Osteocyte (in vitro differentiated cells): ENCODE data around the gene NKAIN2. TPM values are rescaled to one million over a fixed set of nuclear protein-coding genes. Genes with fewer than 3 reads are reported as not detected.

Experiments used
- DNase-seq: peaks from one replicate; pipeline ENCODE4 v3.0.0; 2021; ENCODE audit warnings: mixed read lengths; ENCODE audit not compliant: unreplicated experiment; ENCODE audit errors: extremely low spot score
- H3K27ac Mint-ChIP-seq: one replicate; pipeline ENCODE4 v1.8.0; 2021; ENCODE audit warnings: mild to moderate bottlenecking, mixed read lengths; ENCODE audit not compliant: unreplicated experiment
- H3K27me3 Mint-ChIP-seq: one replicate; pipeline ENCODE4 v1.8.0; 2021; ENCODE audit warnings: mixed read lengths; ENCODE audit not compliant: unreplicated experiment
- H3K36me3 Mint-ChIP-seq: one replicate; pipeline ENCODE4 v1.8.0; 2021; ENCODE audit warnings: mixed read lengths; ENCODE audit not compliant: unreplicated experiment
- H3K4me1 Mint-ChIP-seq: one replicate; pipeline ENCODE4 v1.8.0; 2021; ENCODE audit warnings: mixed read lengths; ENCODE audit not compliant: unreplicated experiment
- H3K4me3 Mint-ChIP-seq: one replicate; pipeline ENCODE4 v1.8.0; 2021; ENCODE audit warnings: mild to moderate bottlenecking, moderate library complexity, mixed read lengths; ENCODE audit not compliant: unreplicated experiment
- H3K9me3 Mint-ChIP-seq: one replicate; pipeline ENCODE4 v1.8.0; 2021; ENCODE audit warnings: mixed read lengths; ENCODE audit not compliant: unreplicated experiment
- total RNA-seq: library from RNA; stranded (reverse); gene quantifications from 2 replicates; pipeline ENCODE4 v1.2.1, GENCODE V29; 2021
- TF ChIP-seq, protein P1 (sequence below): fragments of 200-600 bp; sonication (generic); IDR thresholded peaks from 2 replicates; pipeline ENCODE4 v1.5.0; 2021; ENCODE audit warnings: antibody characterized with exemption, mild to moderate bottlenecking, moderate library complexity

The NKAIN2 gene
- total RNA-seq, 1 donor from 2014 or later = 17.8 TPM

DNA sequence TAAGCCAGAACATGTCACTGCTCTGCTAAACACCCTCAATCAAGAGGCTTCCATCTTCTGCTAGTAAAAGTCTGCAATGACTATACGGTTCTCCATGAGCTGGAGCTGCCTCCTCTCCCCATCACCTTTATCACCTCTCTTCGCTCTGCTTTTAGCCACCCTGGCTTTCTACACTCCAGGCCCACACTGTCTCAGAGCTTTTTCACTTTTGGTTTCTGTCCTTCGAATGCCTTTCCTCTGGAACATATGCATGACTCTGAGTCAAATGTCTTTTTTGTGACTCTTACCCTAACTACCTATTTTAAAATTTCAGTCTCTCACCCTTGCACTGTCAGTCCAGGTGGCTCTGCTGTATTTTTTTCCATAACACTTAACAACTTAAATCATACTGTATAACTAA lies 633.1 kb downstream of the NKAIN2 start:
- H3K9me3 Mint-ChIP-seq = no peaks in the 10 kb centered on the region
- H3K36me3 Mint-ChIP-seq = no peaks in the 10 kb centered on the region
- peak overlapping the region; percentile 36 for H3K27ac Mint-ChIP-seq
- no peak for DNase-seq
- H3K4me3 Mint-ChIP-seq = no peak overlapping the region
- no peaks in the 10 kb centered on the region for H3K27me3 Mint-ChIP-seq
- peaks cover 33% of the 10 kb centered on the region for H3K4me1 Mint-ChIP-seq
- TF ChIP-seq, protein P1, sequence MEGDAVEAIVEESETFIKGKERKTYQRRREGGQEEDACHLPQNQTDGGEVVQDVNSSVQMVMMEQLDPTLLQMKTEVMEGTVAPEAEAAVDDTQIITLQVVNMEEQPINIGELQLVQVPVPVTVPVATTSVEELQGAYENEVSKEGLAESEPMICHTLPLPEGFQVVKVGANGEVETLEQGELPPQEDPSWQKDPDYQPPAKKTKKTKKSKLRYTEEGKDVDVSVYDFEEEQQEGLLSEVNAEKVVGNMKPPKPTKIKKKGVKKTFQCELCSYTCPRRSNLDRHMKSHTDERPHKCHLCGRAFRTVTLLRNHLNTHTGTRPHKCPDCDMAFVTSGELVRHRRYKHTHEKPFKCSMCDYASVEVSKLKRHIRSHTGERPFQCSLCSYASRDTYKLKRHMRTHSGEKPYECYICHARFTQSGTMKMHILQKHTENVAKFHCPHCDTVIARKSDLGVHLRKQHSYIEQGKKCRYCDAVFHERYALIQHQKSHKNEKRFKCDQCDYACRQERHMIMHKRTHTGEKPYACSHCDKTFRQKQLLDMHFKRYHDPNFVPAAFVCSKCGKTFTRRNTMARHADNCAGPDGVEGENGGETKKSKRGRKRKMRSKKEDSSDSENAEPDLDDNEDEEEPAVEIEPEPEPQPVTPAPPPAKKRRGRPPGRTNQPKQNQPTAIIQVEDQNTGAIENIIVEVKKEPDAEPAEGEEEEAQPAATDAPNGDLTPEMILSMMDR = no peak

DNA sequence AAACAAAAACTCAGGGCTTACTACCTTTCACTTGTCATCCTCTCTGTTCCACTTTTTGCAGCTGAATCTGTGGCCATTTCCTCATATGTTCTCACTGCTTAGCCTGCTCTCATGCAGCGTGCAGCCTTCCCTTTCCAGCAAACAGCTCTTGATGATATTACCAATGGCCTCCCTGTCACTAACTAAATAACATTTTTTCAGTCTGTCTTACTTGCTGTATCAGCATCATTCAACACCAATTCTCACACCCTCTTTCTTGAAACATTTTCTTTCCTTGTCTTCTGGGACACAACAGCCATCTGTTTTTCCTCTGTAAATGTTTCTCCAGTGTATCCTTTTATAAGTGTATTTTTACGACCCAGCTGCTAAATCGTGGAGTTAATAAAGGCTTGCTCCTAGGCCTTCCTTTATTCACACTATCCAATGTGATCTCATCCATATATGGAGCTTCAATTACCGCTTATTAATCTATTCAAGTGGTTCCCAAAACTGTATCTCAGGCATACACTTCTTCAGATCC lies 634.9 kb downstream of the NKAIN2 start:
- Mint-ChIP-seq H3K27me3 (no peaks in the 10 kb centered on the region), H3K4me1 (peaks cover 28% of the 10 kb centered on the region), H3K9me3 (no peaks in the 10 kb centered on the region), H3K27ac (no peak overlapping the region), H3K4me3 (no peak overlapping the region), H3K36me3 (no peaks in the 10 kb centered on the region)
- no peak for DNase-seq
- TF ChIP-seq, protein P1 = no peak

DNA sequence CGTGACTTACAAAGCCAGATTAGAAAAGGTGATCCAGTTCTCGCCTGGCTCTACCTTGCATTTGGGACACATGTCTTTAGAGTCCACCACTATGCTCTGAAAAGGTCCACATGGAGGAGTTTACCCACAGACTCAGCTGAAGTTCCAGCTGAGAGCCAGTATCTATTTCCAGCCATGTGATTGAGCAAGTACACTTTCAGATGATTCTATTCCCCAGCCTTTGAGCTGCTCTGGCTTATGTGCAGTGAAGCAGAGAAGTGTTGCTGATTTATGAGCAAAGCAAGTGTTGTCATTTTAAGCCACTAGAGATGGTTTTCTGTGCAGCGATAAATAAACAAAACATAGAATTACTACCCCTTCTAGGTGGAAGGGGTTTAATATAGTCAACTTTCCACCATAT lies 637.8 kb downstream of the NKAIN2 start:
- H3K27ac Mint-ChIP-seq = no peak overlapping the region
- no peaks in the 10 kb centered on the region for H3K27me3 Mint-ChIP-seq
- H3K36me3 Mint-ChIP-seq = no peaks in the 10 kb centered on the region
- H3K4me3 Mint-ChIP-seq = no peak overlapping the region
- no peak for DNase-seq
- no peaks in the 10 kb centered on the region for H3K9me3 Mint-ChIP-seq
- TF ChIP-seq, protein P1 = no peak
- peaks cover 8% of the 10 kb centered on the region for H3K4me1 Mint-ChIP-seq

DNA sequence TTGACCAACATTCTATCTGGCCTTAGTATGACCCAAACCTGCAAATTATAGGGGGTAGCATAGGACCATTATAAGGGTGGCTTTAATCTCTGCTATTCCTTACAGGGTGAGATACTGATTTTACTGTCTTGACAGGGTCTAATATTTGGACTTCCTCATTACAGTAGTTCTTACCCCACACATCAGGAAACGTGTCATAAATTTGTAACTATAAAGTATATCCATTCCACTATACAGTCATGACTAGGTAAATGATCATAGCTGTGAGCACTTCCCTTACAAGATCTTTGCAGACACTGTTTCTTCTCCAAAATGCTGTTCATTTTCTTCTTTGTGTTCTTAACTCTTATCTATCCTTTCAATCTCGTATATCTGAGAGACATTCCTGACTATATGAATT lies 639.9 kb downstream of the NKAIN2 start:
- H3K27me3 Mint-ChIP-seq = no peaks in the 10 kb centered on the region
- H3K36me3 Mint-ChIP-seq = no peaks in the 10 kb centered on the region

DNA sequence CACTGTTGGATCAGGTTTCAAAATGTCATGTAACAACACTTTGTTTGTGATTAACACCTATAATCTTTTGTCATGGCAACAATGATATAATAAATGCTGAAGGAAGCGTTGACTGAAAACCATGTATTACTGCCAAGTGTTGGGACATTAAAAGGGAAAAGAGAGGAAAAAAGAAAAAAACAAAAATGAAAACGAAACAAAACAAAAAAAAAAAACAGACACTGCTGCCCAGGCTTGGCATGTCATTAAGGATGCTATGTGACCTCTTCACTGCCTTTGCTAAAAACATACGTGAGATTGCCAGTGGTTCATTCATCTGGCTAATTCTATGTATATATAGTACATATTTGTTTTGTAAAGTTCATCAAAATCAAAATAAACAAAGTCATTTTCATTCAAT lies 641.9 kb downstream of the NKAIN2 start:
- H3K27me3 Mint-ChIP-seq = no peaks in the 10 kb centered on the region
- no peaks in the 10 kb centered on the region for H3K36me3 Mint-ChIP-seq
- no peaks in the 10 kb centered on the region for H3K4me1 Mint-ChIP-seq
- TF ChIP-seq, protein P1 = no peak
- no peaks in the 10 kb centered on the region for H3K9me3 Mint-ChIP-seq
- no peak overlapping the region for H3K4me3 Mint-ChIP-seq
- no peak overlapping the region for H3K27ac Mint-ChIP-seq
- DNase-seq = no peak

More for the DNA sequence above, 639.9 kb downstream of the NKAIN2 start:
- Mint-ChIP-seq H3K4me3 (no peak overlapping the region), H3K4me1 (peaks cover 1% of the 10 kb centered on the region), H3K27ac (no peak overlapping the region), H3K9me3 (no peaks in the 10 kb centered on the region)
- TF ChIP-seq, protein P1 = no peak
- no peak for DNase-seq
